Measurements from ENCODE around the gene MSANTD7.

DNA sequence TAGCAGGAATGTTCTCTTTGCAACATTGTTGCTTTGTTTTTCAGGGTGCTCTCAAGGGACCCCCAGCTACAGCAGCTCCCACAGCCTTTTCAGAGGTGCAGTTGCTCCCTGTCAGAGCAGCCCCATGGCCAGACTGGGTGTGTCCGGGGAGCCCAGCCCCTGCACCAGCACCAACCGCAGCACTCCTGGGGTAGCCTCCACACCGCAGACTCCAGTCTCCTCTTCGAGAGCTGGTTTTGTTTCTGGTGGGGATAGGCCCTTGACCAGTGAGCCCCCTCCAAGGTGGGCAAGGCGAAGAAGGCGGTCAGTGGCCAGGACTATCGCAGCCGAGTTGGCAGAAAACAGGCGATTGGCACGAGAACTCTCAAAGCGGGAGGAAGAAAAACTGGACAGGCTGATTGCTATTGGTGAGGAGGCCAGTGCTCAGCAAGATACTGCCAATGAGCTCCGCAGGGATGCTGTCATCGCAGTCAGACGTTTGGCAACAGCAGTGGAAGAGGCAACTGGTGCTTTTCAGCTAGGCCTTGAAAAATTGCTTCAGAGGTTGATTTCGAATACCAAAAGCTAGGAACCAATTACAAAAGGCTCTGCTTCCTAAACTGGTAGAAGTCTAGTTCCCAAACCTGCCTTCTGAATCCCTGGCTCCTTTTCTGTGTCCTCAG, 5.4 kb downstream of the MSANTD7 start:
- TF ChIP-seq, protein P1, sequence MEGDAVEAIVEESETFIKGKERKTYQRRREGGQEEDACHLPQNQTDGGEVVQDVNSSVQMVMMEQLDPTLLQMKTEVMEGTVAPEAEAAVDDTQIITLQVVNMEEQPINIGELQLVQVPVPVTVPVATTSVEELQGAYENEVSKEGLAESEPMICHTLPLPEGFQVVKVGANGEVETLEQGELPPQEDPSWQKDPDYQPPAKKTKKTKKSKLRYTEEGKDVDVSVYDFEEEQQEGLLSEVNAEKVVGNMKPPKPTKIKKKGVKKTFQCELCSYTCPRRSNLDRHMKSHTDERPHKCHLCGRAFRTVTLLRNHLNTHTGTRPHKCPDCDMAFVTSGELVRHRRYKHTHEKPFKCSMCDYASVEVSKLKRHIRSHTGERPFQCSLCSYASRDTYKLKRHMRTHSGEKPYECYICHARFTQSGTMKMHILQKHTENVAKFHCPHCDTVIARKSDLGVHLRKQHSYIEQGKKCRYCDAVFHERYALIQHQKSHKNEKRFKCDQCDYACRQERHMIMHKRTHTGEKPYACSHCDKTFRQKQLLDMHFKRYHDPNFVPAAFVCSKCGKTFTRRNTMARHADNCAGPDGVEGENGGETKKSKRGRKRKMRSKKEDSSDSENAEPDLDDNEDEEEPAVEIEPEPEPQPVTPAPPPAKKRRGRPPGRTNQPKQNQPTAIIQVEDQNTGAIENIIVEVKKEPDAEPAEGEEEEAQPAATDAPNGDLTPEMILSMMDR (IDR thresholded peaks at IDR 0.05 in 2 of 3, conservative IDR thresholded peaks at IDR 0.05 in 1 of 3; ENCODE audit: borderline replicate concordance in 1 of 3, insufficient read depth in 1 of 3, low read depth in 2 of 3, low read length in 2 of 3) = no peak
- TF ChIP-seq FOSL1 (IDR thresholded peaks at IDR 0.05; ENCODE audit: low read depth) (no peak), EZH2 (IDR thresholded peaks at IDR 0.05) (no peak)
